Activated CD4-positive, CD25-positive, alpha-beta regulatory T cell treated with anti-CD3 and anti-CD28 coated beads, Interleukin-2, amount 50 U/mL, for 24 hours (primary cell): ENCODE results near the gene PSTK.

ENCODE experiments used
- ATAC-seq, 2 donors: fragments of 150-1000 bp; cut with Tn5 transposase; one replicate each; pipeline ENCODE4 v1.10.0; 2021; ENCODE audit warnings: mild to moderate bottlenecking in 1 of 2, moderate library complexity in 1 of 2

The PSTK gene

DNA sequence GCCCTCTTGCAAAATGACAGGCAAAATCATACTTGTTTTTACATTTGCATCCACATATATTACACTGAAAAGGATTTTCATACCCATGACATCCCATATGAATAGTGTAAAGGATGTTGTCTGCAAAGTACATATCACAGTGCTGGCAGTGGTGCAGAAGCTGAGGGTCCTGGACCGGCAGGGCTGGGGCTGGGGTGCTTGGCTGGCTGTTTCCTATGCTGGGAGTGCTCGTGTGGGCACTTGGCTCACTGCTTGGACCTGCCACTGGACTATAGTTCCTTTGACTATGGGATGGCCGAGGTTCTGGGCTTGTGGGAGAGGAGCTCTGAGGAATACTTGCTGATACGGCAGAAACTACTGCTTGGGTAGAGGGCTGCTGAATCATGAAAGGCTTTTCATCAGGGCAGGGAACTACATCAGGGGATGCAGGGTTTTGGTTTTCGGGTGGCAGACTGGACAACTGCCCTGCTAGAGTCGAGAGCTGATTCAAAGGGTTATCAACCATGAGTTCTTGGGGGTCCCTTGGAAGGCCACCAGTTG, 13.7 kb downstream of the PSTK start:
- no peak for ATAC-seq

DNA sequence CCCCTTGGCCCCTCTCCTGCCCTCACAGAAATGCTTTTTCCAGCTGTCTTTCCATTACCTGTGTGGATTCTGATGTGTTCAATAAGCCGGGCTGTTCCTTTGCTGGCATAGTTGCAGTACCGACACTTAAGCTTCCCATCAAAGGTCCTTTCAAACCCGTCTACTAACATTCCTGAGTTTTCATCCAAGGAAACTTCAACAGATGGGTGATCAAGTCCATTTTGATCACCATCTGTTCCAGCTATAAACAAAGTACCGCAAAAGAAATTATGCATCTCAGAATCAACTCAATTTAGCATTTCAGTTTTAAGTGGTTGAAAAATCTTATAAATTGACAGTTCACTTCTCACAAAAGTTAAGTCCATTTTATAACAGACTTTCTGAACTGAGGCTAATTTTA, 15.7 kb downstream of the PSTK start:
- no peak for ATAC-seq

DNA sequence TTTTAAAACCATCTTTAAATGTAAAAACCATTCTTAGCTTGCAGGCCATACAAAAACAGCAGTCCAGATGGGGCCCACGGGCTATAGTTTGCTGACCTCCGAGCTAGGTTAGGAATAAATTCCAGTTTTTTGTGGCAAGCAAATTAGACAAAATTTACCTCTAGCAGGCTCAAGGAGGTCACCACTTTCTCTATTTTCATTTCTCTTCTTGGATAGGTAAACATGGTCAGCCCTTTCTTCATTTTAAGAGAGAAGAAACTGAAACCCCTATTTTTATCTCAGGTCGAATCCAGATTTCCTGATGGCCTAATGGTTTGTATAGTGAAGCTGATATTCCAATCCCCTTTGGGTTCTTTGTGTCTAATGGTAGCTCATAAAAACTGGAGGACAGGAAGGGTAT, 17.7 kb downstream of the PSTK start:
- ATAC-seq: no peak

DNA sequence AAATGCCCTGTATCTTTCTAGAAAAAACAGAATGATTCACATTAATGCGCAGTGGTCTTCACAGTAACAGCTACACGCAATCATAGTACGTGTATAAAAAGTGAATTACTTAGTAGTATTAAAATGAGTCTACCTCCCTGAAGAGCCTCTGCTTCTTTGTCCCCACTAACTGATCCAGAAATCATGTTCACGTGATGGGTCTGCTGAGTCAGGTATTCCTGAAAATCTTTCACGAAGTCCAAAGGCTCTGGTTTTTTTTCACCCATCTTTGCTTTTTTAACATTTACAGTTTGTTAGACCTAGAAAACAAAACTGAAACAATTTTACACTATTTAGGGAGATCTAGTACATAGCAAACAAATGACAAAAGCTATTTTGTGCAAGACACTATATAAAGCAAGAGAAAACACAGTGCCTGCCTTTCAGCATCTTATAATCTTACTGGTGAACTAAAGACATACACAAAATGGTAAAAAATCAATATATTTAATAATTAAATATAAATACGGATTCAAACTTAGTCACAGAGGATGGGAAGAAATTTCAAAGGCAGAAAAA, 18.2 kb downstream of the PSTK start:
- no peak for ATAC-seq

DNA sequence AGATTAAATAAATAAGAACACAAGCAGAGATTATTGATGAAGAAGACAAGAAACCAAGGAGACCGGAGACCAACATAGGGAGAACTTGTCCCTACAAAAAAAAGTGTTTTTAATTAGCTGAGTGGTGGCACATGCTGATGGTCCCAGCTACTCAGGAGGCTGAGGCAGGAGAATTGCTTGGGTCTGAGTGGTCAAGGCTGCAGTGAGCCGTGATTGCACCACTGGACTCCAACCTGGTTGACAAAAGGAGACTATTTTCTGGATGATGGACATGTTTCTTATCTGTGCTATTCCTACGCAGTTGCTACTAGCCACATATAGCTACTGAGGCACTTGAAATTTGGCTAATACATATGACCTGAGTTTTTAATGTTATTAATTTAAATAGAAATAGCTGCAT, 18.7 kb downstream of the PSTK start:
- no peak for ATAC-seq

DNA sequence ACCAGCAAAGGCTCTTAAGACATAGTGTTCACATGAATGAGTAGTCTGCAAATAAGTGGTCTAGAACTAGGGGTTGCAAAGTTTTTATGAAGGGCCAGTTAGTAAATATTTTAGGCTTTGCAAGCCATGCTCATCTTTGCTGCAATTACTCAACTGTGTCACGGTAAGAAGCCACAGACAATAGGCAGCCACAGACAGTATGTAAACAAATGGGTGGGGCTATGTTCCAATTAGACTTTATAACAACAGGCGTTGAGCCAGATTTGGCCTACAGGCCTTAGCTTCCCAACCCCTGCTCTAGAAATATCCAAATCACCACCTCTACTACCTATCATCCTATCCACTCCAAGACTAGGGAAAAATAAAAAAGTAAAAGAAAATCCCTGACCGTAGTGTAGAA, 19.1 kb downstream of the PSTK start:
- ATAC-seq: no peak

DNA sequence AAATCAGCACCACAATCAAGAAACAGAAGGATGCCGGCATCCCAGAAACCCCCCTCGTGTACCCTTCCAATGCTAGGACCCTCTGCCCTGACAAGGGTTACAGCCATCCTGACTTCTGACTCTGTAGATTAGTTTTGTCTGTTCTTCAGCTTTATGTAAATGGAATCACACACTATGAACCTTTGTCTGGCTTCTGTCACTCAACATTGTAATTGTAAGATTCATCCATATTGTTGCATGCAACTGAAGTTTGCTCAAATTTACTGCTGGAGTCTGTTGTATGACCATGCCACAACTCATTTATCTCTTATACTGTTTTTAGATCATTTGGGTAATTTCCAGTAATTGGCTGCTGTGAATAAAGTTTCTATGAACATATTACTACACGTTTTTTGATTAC, 20.0 kb downstream of the PSTK start:
- peak; percentile 28 to 49 for ATAC-seq

DNA sequence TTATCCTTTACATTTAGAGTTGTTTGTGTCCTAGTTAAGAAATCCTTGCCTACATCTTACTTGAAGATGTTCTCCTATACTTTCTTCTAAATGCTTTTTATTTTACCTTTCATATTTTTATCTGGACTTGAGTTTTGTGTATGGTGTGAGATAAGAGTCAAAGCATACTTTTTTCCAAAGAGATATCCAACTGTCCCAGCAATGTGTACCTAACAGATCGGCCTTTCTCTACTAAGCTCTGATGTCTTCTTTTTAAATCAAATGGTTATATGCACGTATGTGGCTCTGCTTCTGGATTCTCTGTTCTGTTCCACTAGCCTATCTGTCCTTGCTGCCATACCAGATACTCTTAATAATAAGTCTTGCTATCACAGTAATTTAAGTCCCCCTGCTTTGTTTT, 21.2 kb downstream of the PSTK start:
- no peak for ATAC-seq

DNA sequence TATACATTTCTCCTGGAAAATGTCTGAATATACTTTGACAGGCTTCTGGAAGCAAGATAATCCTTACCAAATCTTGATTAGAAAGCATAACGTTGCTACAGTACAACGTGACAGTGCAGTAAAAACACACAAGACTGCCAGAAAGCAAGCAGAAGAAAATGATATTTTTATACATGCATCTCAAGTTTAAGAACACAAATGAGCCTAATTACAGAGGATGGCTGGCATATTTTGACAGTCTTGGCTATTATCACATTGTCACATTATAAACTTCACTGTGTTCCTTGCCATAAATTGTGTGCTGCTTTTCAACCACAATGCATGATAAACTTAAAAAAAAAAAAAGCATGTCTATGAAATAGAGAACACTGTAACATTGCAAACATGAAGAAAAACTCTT, 24.1 kb downstream of the PSTK start:
- no peak for ATAC-seq

DNA sequence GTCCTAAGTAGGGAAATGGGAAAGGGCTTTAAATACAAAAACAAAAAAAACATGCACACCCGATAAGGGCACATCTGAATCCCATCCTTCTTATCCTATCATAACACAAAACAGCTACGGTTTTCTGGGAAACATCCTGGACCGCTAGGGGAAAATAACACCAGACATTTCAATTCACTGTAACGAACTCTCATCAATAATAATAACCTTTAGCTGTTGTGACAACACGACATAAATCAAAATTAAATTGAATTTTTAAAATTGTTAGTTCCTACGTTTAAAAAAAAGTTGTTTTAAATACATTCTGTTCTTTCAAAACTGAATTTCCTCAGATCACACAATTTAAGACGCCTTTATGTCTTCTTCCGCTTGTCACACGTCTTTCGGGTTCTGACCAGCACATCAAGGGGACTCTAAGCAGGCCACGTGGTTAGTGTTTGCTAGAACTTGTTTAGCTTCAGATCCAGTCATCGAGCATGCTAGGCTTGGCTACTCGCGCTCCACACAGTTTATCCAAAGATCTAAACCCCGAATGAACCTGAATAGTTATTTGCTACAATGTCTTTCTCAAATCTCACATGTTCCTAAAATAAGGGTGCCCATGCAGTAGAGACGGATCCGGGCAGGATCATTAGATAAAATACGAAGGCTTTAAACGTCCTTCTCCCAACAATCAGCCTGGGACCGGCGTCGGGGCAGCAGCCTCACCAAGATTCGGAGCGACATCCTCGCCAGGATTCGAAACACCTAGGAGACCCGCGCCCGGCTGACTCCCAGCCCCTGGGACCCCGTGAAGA, 27.6 kb downstream of the PSTK start:
- ATAC-seq: peak; percentile 46 to 53

DNA sequence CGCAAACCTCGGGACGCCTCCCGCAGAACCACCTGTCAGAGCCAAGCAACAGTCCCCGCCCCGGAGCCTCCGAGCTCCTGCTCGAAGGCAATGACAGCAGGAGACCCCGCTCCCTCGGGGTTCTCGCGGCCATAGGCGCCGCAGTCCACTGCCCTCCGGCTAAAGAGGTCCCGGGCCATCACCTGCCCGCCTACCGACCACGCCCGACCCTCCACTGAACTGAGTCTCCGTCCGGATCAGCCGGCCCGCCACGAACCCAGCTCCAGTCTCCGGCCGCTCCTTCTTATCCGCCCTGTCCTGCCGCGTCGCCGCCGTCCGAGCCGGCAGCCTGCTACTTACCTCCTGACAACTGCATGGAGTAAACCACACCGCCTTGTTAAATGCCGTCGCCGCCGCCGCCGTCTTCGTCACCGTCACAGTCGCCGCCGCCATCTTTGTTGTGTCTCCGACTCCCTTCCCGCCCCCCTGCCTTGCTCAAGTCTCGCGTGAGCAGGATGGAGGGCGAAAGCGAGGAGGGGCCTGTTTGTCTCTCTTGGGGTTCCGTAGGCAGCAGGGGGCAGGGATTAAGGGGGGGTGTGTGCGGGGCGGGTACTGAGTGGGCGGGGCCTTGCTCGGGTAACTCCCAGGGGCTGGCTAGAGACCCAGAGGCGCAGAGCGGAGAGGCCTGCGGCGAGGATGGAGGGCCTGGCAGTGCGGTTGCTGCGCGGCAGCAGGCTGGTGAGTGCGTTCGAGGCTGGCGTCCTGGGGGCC, 28.3 kb downstream of the PSTK start, which contains the start of the genes ACADSB and IKZF5:
Gene ACADSB, plus strand, starts transcription at position 652 of the 750 bp plus-strand sequence. Its CDS starts 24 bp downstream, at position 676.
Gene IKZF5, minus strand, starts transcription at position 441 of the 750 bp plus-strand sequence. CDS start 10,170 bp downstream, outside the sequence.
- ATAC-seq: peak; percentile 89 to 91

DNA sequence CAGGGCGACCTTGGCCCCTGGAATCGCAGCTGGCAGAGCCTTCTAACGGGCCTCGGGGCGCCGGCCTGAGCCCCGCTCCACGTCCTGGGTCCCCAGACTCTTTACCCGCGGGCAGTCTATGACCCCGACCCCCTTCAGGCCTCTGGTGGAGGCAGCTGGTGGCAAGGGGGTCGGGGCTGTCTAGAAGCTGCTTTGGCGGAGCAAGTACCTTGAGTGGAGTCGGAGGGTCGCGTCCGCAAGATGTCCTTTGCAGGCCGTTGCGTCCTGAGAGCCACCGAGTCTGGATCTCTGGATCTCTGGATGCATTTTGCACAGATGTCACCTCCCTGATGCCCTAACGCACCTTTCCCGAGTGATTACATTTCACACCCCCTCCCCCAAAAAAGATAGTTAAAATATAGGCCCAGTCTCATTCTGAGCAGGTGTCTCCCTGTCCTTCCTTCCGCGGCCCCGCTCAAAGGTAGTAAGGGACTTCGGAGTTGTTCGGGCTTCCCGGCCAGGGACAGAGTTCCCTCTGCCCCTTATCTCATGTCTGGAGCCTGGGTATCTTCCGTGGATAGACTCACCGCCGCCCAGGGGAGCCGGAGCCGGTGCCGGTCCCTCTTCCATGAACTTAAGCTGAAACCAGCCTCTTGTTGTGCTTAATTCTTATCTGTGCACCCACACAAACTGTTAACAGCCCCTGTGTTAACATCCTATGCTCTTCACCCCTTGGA, 29.1 kb downstream of the PSTK start:
- no peak for ATAC-seq

DNA sequence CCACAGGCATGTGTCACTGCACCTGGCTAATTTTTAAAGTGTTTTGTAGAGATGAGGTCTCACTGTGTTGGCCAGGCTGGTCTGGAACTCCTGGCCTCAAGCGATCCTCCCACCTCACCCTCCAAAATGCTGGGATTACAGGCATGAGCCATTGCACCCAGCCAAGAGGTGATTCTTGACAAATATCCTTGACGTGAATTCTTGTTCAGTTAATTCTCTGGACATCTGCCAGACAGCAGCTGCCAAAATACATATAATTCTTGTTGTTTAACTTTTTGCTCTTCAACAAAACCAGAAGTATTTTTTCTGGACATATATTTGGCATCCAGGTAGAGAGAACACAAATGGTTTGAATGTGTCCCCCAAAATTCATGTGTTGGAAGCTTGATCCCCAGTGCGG, 31.8 kb downstream of the PSTK start:
- no peak for ATAC-seq

DNA sequence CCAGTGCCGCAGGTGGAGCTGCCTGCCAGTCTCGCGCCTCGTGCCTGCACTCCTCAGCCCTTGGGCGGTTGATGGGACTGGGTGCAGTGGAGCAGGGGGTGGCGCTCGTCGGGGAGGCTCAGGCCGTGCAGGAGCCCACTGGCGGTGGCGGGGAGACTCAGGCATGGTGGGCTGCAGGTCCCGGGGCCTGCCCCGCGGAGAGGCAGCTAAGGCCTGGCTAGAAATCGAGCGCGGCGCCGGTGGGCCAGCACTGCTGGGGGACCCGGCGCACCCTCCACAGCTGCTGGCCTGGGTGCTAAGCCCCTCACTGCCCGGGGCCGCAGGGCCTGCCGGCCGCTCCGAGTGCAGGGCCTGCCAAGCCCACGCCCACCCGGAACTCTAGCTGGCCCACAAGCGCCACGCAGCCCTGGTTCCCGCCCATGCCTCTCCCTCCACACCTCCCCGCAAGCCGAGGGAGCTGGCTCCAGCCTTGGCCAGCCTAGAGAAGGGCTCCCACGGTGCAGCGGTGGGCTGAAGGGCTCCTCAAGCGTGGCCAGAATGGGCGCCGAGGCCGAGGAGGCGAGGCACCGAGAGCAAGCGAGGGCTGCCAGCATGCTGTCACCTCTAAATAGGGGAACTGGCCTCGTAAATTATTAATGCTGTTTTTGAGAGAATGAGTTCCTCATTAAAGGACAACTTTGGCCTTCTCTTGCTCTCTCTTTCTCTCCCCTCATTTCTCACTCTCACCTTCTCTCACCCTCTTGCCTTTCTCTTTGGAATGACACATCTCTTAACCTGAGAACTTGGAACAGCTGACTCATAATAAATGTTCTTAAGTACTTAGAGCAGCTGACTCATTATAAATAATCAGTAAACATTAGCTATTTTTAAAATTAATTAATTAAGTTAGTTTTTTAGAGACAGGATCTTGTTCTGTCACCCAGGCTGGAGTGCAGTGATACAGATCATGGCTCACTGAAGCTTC, 33.5 kb downstream of the PSTK start:
- peak in 1 of 2 donors; percentile 48 for ATAC-seq

DNA sequence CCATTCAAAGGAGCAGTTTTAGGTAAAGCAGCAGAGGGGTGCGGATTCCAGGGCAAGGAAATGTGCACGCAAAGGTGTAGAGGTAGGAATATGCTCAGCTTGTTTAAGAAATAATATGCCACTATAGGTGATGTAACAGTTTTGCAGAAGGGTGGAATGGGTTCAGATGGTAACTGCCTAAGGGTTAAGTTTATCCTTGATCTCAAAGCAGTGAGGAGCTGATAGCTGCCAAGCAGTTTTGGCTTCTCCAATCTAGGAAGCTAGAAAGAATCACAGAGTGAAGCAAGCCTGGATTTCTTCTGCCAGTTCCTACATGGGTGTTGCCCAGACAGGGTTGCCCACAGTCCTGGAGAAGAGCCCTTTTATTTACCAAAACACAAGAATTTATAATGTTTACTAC, 34.6 kb downstream of the PSTK start:
- no peak for ATAC-seq

DNA sequence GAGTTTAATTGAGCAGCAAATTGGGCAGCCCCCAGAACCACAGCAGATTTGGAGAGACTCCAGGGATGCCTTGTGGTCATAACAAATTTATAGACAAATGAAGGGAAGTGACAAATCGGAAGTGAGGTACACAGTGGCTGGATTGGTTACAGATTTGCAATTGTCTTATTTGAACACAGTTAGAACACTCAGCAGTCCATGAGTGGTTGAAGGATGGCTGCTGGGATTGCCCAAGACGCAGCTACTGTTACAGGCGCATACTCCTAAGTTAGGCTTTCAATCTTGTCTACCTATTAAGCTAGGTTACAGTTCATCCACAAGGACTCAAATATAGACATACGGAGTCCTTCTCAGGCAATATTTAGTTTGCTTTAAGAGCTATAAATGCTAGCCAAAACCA, 36.0 kb downstream of the PSTK start:
- ATAC-seq: no peak

DNA sequence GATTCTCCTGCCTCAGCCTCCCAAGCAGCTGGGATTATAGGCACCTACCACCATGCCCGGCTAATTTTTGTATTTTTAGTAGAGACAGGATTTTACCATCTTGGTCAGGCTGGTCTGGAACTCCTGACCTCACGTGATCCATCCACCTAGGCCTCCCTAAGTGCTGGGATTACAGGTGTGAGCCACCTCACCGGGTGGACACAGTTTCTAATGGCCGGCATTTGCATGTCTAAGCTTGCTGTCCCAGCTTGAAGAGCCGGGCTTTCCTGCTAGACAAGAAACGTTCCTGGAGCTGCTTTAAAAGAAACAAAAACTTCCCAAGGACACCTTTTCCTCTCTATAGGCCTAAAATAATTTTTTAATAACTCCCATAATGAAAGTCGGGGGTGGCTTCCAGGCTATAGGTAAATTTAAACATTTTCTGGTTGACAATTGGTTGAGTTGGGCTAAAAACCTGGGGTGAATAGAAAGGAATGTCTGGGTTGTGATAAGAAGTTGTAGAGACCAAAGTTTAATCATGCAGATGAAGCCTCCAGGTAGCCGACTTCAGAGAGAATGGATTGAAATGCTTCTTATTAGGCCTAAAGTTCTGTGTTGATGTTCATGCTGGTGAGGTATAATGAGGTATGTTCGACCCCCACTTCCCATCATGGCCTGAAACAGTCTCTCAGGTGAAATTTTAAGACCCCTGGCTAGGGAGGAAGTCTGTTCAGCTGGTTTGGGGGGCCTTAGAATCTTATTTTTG, 37.4 kb downstream of the PSTK start:
- no peak for ATAC-seq

DNA sequence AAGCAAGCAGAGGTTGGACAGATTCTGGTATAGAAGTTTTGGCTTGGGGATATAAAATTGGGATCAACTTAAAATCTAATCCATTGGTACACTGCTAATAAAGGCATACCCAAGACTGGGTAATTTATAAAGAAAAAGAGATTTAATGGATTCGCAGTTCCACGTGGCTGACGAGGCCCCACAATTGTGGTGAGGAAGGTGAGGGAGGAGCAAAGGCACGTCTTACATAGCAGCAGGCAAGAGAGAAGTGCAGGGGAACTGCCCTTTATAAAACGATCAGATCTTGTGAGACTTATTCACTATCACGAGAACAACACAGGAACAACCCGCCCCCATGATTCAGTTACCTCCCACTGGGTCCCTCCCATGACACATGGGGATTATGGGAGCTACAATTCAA, 38.3 kb downstream of the PSTK start:
- no peak for ATAC-seq

DNA sequence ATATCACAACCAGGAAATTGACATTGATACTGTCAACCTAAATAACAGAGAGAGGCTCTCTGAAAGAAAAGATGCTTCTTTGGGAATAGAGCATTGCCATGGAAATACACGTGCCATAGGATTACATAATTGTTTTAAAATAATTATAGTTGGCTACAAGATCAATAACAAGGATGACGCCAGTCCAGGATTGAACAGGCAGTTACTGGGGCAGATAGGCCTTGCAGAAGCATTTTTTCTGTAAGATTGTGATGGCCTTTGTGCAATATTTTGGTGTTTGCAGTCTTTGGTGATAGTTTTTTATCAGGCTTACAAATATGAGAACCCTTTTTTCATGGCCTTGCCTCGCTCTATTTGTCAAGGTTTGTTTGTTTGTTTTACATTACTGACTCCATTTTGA, 39.1 kb downstream of the PSTK start:
- no peak for ATAC-seq

DNA sequence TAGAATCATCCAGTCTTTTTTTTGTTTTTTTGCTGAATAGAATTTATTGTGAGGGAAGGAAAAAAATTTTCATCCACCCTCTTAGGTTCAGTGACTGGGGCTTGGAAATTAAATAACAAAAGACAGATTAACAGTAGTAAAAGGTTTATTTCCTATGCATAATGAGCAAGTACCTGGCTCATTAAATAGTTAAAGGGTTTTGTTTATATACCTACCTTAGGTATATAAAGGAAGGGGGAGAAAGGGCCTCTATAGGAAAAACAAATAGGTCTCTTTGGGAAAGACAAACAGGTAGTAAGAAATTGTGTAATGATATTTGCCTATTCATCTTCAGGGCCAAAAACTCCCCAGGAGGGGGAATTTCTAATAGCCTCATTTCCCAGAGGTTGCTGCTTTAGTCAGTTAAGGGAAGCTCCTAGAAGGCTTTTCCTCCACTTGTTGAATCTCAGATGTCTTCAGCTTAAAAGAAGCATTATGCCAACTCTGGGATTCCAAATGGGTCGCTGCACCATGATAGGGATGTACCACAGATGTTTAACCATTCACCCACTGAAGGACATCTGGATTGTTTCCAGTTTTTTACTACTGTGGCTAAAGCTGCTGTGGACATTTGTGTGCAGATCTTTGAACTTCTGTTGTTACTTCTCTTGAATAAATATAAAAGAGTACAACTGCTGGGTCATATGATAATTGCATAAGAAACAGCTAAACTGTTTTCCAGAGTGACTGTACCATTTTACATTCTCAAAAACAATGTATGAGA, 39.9 kb downstream of the PSTK start:
- no peak for ATAC-seq
